Measurements from ENCODE around the gene RGS8.

- TF ChIP-seq YY1 (IDR thresholded peaks at IDR 0.05; ENCODE audit: low read depth) (no peak), CTCF (IDR thresholded peaks at IDR 0.05) (no peak)
Observed at GRCh38 chr1:182716740-182717720, 32.6 kb upstream of the RGS8 start.

Measured in SK-N-SH (cell line).